ENCODE results near the gene PACRG.

PACRG gene

DNA sequence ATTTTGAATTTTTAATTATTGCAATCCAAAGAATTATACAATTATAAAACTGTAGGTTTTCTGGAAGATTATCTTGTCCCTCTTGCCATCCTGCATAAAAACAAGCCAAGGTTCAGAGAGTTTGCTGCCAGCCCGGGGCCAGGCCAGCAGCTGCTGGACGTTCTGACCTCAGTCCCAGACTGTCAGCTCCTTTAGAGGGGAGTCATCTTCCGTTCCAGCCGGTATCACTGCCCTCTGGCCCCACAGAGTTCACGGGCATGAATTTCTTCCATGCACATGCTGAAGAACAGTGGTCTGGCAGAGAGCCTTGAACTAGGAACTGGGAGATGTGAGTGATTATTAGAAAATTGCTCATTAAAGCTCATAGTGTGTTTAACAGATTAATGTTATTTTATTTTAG lies 556.4 kb downstream of the PACRG start:
- Histone ChIP-seq H3K79me1 (ENCODE audit: low read length) (no peaks in the 10 kb centered on the region), H3K36me3 (ENCODE audit: control insufficient read depth in 1 of 2, insufficient read depth in 2 of 2, low read length in 2 of 2) (no peaks in the 10 kb centered on the region), H2BK120ac (ENCODE audit: insufficient read depth, low read length, poor library complexity) (no peak overlapping the region), H2AFZ (ENCODE audit: insufficient read depth, low read length, poor library complexity) (no peak overlapping the region), H3K4ac (ENCODE audit: low read depth, low read length) (no peak overlapping the region), H3K4me2 (ENCODE audit: low read length) (no peak overlapping the region), H3K4me1 (ENCODE audit: control insufficient read depth in 1 of 2, insufficient read depth in 2 of 2, low read length in 2 of 2) (peaks cover 0 to 1% of the 10 kb centered on the region in 2 experiments), H4K8ac (ENCODE audit: low read depth, low read length) (no peak overlapping the region), H2BK5ac (ENCODE audit: low read depth, low read length, poor library complexity) (no peak overlapping the region), H3K18ac (ENCODE audit: low read length) (no peak overlapping the region), H4K91ac (ENCODE audit: low read depth, low read length) (no peak overlapping the region), H4K12ac (ENCODE audit: low read depth, low read length) (no peak overlapping the region), H3K27me3 (ENCODE audit: insufficient read depth, low read length) (no peaks in the 10 kb centered on the region), H3K9me3 (ENCODE audit: insufficient read depth, low read depth, low read length) (peaks cover 3% of the 10 kb centered on the region), H3K4me3 (ENCODE audit: low read depth, low read length) (no peak overlapping the region), H2AK5ac (ENCODE audit: low read length) (no peak overlapping the region), H3K14ac (ENCODE audit: low read length) (no peak overlapping the region), H3K79me2 (ENCODE audit: control insufficient read depth, insufficient read depth, low read length, poor library complexity) (no peaks in the 10 kb centered on the region), H2BK12ac (ENCODE audit: low read length) (no peak overlapping the region), H3K27ac (ENCODE audit: low read depth, low read length) (no peak overlapping the region), H3K23ac (ENCODE audit: low read length) (no peak overlapping the region), H3K9ac (ENCODE audit: low read length) (no peak overlapping the region)
- no CpG with 5 or more reads among the region's 5 CpGs for WGBS (ENCODE audit: extremely low coverage, insufficient coverage, insufficient read length)
- no peak for DNase-seq

DNA sequence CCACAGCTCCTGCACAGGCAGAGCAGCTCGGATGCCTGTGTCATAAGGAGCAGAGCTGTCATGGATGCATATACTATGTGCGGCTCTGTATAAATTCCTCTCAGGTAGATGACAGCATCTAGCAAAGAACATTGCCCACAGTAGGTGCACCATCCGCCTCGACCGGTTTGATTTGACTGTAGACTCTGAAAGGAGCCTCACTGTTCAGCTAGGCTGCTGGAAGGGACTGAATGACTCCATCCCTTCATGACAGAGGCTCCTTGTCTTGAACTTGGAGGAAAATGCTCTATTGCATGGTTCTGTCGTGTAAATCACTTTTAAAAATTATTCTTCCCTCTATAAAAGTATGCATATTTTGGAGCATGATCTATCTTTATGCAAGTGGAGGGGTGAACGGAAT lies 557.9 kb downstream of the PACRG start:
- no peaks in the 10 kb centered on the region for H3K27me3 ChIP-seq (ENCODE audit: insufficient read depth, low read length)
- H2AFZ ChIP-seq (ENCODE audit: insufficient read depth, low read length, poor library complexity): no peak overlapping the region
- H3K14ac ChIP-seq (ENCODE audit: low read length): no peak overlapping the region
- H2BK5ac ChIP-seq (ENCODE audit: low read depth, low read length, poor library complexity): no peak overlapping the region
- H3K9me3 ChIP-seq (ENCODE audit: insufficient read depth, low read depth, low read length): no peaks in the 10 kb centered on the region
- H3K36me3 ChIP-seq (ENCODE audit: control insufficient read depth in 1 of 2, insufficient read depth in 2 of 2, low read length in 2 of 2): no peaks in the 10 kb centered on the region
- no peaks in the 10 kb centered on the region for H3K79me2 ChIP-seq (ENCODE audit: control insufficient read depth, insufficient read depth, low read length, poor library complexity)
- no peaks in the 10 kb centered on the region for H3K79me1 ChIP-seq (ENCODE audit: low read length)
- H3K27ac ChIP-seq (ENCODE audit: low read depth, low read length): no peak overlapping the region
- no peak overlapping the region for H2BK12ac ChIP-seq (ENCODE audit: low read length)
- no peak overlapping the region for H2AK5ac ChIP-seq (ENCODE audit: low read length)
- no peak overlapping the region for H3K4ac ChIP-seq (ENCODE audit: low read depth, low read length)
- H3K4me3 ChIP-seq (ENCODE audit: low read depth, low read length): no peak overlapping the region
- H4K91ac ChIP-seq (ENCODE audit: low read depth, low read length): no peak overlapping the region
- no peak overlapping the region for H3K9ac ChIP-seq (ENCODE audit: low read length)
- no CpG with 5 or more reads among the region's 7 CpGs for WGBS (ENCODE audit: extremely low coverage, insufficient coverage, insufficient read length)
- H4K8ac ChIP-seq (ENCODE audit: low read depth, low read length): no peak overlapping the region
- no peak for DNase-seq
- H3K4me1 ChIP-seq (ENCODE audit: control insufficient read depth in 1 of 2, insufficient read depth in 2 of 2, low read length in 2 of 2): peaks cover 0 to 1% of the 10 kb centered on the region in 2 experiments
- H3K18ac ChIP-seq (ENCODE audit: low read length): no peak overlapping the region
- H3K23ac ChIP-seq (ENCODE audit: low read length): no peak overlapping the region
- H3K4me2 ChIP-seq (ENCODE audit: low read length): no peak overlapping the region
- no peak overlapping the region for H2BK120ac ChIP-seq (ENCODE audit: insufficient read depth, low read length, poor library complexity)
- no peak overlapping the region for H4K12ac ChIP-seq (ENCODE audit: low read depth, low read length)

GRCh38 chr6:163287626-163288025 lies 559.9 kb downstream of the PACRG start:
- Histone ChIP-seq H3K4me2 (ENCODE audit: low read length) (no peak overlapping the region), H4K12ac (ENCODE audit: low read depth, low read length) (no peak overlapping the region), H3K4me1 (ENCODE audit: control insufficient read depth in 1 of 2, insufficient read depth in 2 of 2, low read length in 2 of 2) (peaks cover 0 to 1% of the 10 kb centered on the region in 2 experiments), H3K27me3 (ENCODE audit: insufficient read depth, low read length) (no peaks in the 10 kb centered on the region), H2BK120ac (ENCODE audit: insufficient read depth, low read length, poor library complexity) (no peak overlapping the region), H3K4me3 (ENCODE audit: low read depth, low read length) (no peak overlapping the region), H2AK5ac (ENCODE audit: low read length) (no peak overlapping the region), H3K79me2 (ENCODE audit: control insufficient read depth, insufficient read depth, low read length, poor library complexity) (no peaks in the 10 kb centered on the region), H4K8ac (ENCODE audit: low read depth, low read length) (no peak overlapping the region), H3K36me3 (ENCODE audit: control insufficient read depth in 1 of 2, insufficient read depth in 2 of 2, low read length in 2 of 2) (no peaks in the 10 kb centered on the region), H4K91ac (ENCODE audit: low read depth, low read length) (no peak overlapping the region), H3K4ac (ENCODE audit: low read depth, low read length) (no peak overlapping the region), H2AFZ (ENCODE audit: insufficient read depth, low read length, poor library complexity) (no peak overlapping the region), H2BK5ac (ENCODE audit: low read depth, low read length, poor library complexity) (no peak overlapping the region), H3K9me3 (ENCODE audit: insufficient read depth, low read depth, low read length) (no peaks in the 10 kb centered on the region), H3K79me1 (ENCODE audit: low read length) (no peaks in the 10 kb centered on the region), H3K27ac (ENCODE audit: low read depth, low read length) (no peak overlapping the region), H2BK12ac (ENCODE audit: low read length) (no peak overlapping the region), H3K23ac (ENCODE audit: low read length) (no peak overlapping the region), H3K14ac (ENCODE audit: low read length) (no peak overlapping the region), H3K9ac (ENCODE audit: low read length) (no peak overlapping the region), H3K18ac (ENCODE audit: low read length) (no peak overlapping the region)
- WGBS (ENCODE audit: extremely low coverage, insufficient coverage, insufficient read length): no CpG with 5 or more reads among the region's 8 CpGs
- no peak for DNase-seq

DNA sequence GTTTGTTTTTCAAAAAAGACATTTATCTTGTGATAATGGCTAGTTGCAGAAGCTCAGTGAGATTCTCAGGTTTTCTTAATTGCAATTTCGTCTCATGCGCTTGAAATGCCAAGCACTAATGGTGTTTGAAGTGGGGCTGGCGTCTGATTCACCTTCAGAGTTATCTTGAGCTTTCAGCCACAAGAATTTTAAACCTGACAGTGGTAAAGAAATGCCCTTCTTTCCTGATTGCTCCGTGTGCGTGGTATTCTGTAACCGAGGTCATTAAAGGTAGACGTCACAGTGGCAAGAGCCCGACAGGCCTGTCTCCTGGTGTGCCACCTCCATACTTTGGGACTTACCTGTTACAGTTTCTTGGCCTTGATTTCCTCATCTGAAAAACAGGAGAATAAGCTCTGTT lies 560.3 kb downstream of the PACRG start:
- H2BK12ac ChIP-seq (ENCODE audit: low read length): no peak overlapping the region
- no peak overlapping the region for H3K18ac ChIP-seq (ENCODE audit: low read length)
- no peak overlapping the region for H3K4me3 ChIP-seq (ENCODE audit: low read depth, low read length)
- H3K36me3 ChIP-seq (ENCODE audit: control insufficient read depth in 1 of 2, insufficient read depth in 2 of 2, low read length in 2 of 2): no peaks in the 10 kb centered on the region
- WGBS (ENCODE audit: extremely low coverage, insufficient coverage, insufficient read length): no CpG with 5 or more reads among the region's 8 CpGs
- H3K4me1 ChIP-seq (ENCODE audit: control insufficient read depth in 1 of 2, insufficient read depth in 2 of 2, low read length in 2 of 2): peaks cover 0 to 1% of the 10 kb centered on the region in 2 experiments
- H3K79me2 ChIP-seq (ENCODE audit: control insufficient read depth, insufficient read depth, low read length, poor library complexity): no peaks in the 10 kb centered on the region
- H4K91ac ChIP-seq (ENCODE audit: low read depth, low read length): no peak overlapping the region
- no peaks in the 10 kb centered on the region for H3K79me1 ChIP-seq (ENCODE audit: low read length)
- H2BK5ac ChIP-seq (ENCODE audit: low read depth, low read length, poor library complexity): no peak overlapping the region
- H4K12ac ChIP-seq (ENCODE audit: low read depth, low read length): no peak overlapping the region
- no peak overlapping the region for H3K9ac ChIP-seq (ENCODE audit: low read length)
- H3K14ac ChIP-seq (ENCODE audit: low read length): no peak overlapping the region
- H3K23ac ChIP-seq (ENCODE audit: low read length): no peak overlapping the region
- H3K27me3 ChIP-seq (ENCODE audit: insufficient read depth, low read length): no peaks in the 10 kb centered on the region
- H3K27ac ChIP-seq (ENCODE audit: low read depth, low read length): no peak overlapping the region
- H4K8ac ChIP-seq (ENCODE audit: low read depth, low read length): no peak overlapping the region
- no peak overlapping the region for H3K4me2 ChIP-seq (ENCODE audit: low read length)
- H2AK5ac ChIP-seq (ENCODE audit: low read length): no peak overlapping the region
- peak; percentile 76 to 77 for DNase-seq
- H3K9me3 ChIP-seq (ENCODE audit: insufficient read depth, low read depth, low read length): no peaks in the 10 kb centered on the region
- H3K4ac ChIP-seq (ENCODE audit: low read depth, low read length): no peak overlapping the region
- H2AFZ ChIP-seq (ENCODE audit: insufficient read depth, low read length, poor library complexity): no peak overlapping the region
- no peak overlapping the region for H2BK120ac ChIP-seq (ENCODE audit: insufficient read depth, low read length, poor library complexity)
